ENCODE data around the gene ZCCHC2.

DNA sequence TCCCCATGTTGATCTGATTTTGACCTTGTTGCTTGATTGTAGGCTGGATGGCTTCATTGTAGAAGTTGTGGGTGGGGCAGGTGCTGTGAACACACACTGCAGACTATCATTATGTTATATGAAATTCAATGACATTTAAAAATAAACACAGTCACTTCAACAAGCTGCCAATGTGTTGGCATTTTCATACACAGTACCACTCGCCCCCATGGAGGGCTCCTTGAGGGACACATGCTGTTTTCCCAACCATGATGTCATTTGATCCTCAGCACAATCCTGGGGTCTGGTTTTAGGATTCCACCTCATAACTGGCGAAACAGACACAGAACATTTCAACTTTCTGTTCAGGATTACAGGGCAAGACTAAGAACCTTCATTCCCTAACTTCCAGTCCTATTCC is 86.9 kb downstream of the ZCCHC2 start:
- TF ChIP-seq, protein P1, sequence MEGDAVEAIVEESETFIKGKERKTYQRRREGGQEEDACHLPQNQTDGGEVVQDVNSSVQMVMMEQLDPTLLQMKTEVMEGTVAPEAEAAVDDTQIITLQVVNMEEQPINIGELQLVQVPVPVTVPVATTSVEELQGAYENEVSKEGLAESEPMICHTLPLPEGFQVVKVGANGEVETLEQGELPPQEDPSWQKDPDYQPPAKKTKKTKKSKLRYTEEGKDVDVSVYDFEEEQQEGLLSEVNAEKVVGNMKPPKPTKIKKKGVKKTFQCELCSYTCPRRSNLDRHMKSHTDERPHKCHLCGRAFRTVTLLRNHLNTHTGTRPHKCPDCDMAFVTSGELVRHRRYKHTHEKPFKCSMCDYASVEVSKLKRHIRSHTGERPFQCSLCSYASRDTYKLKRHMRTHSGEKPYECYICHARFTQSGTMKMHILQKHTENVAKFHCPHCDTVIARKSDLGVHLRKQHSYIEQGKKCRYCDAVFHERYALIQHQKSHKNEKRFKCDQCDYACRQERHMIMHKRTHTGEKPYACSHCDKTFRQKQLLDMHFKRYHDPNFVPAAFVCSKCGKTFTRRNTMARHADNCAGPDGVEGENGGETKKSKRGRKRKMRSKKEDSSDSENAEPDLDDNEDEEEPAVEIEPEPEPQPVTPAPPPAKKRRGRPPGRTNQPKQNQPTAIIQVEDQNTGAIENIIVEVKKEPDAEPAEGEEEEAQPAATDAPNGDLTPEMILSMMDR (IDR thresholded peaks at IDR 0.05), result no peak
- no peak for TF ChIP-seq POLR2A (IDR thresholded peaks at IDR 0.05)
